Stomach (tissue), 4 donors: ENCODE results near the gene RASL10B.

Experiments used
- EP300 ChIP-seq: sonication (generic); formaldehyde crosslinking; IDR thresholded peaks from one replicate; pipeline ENCODE4 v1.6.1; 2017; ENCODE audit warnings: antibody characterized with exemption
- POLR2A ChIP-seq, 4 donors: fragments of 450-650 bp; IDR thresholded peaks; one replicate each; pipeline ENCODE4 v1.6.1; 2016; ENCODE audit warnings: antibody characterized with exemption in 4 of 4, control low read depth in 2 of 4, mild to moderate bottlenecking in 1 of 4, moderate library complexity in 1 of 4
- POLR2AphosphoS5 ChIP-seq, 3 donors: sonication (generic); formaldehyde crosslinking; IDR thresholded peaks; one replicate each; pipeline ENCODE4 v1.6.1; 2016; ENCODE audit warnings: antibody characterized with exemption in 3 of 3
- TF ChIP-seq, protein P1 (sequence below), 7 experiments: fragments of 450-650 bp in 4 of 7; fragments of 200-600 bp in 3 of 7; sonication (generic) in 3 of 7; IDR thresholded peaks; one replicate each; pipeline ENCODE4 v1.5.1; 2016 to 2019; ENCODE audit warnings: antibody characterized with exemption in 7 of 7, control low read depth in 2 of 7, mild to moderate bottlenecking in 1 of 7

DNA sequence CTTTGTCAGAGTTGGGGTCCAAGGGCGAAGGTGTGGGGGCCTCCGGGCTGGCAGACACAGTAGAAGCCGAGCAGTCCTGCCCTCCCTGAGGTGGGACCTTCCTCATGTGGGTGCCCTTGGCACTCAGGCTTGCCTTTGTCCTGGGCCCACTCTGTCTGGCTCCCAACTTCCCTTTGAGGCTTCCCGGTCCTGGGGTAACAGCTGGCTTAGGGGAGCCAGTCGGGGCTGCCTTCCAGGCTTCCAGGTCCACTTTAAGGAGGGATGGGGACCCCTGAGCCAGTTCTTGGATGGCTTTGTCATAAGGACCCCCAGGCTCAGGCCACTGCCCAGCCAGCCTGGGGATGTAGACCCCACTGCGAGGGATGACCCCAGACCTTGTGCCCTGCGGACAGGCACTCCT is 13.8 kb downstream of the RASL10B start:
- TF ChIP-seq, protein P1, sequence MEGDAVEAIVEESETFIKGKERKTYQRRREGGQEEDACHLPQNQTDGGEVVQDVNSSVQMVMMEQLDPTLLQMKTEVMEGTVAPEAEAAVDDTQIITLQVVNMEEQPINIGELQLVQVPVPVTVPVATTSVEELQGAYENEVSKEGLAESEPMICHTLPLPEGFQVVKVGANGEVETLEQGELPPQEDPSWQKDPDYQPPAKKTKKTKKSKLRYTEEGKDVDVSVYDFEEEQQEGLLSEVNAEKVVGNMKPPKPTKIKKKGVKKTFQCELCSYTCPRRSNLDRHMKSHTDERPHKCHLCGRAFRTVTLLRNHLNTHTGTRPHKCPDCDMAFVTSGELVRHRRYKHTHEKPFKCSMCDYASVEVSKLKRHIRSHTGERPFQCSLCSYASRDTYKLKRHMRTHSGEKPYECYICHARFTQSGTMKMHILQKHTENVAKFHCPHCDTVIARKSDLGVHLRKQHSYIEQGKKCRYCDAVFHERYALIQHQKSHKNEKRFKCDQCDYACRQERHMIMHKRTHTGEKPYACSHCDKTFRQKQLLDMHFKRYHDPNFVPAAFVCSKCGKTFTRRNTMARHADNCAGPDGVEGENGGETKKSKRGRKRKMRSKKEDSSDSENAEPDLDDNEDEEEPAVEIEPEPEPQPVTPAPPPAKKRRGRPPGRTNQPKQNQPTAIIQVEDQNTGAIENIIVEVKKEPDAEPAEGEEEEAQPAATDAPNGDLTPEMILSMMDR (IDR thresholded peaks at IDR 0.05), result no peak
- TF ChIP-seq POLR2A (IDR thresholded peaks at IDR 0.05) (no peak), POLR2AphosphoS5 (IDR thresholded peaks at IDR 0.05) (no peak), EP300 (no peak)
